Heart left ventricle (tissue), 16 donors: Measurements from ENCODE around the gene NEUROD2. TPM values are rescaled to one million over a fixed set of nuclear protein-coding genes. Genes with fewer than 3 reads are reported as not detected.

ENCODE experiments used
- ATAC-seq, 4 donors: fragments of 200-7000 bp; cut with Tn5 transposase; one replicate each; pipeline ENCODE4 v1.9.1; 2020 to 2022; ENCODE audit warnings: moderate library complexity in 4 of 4, mild to moderate bottlenecking in 3 of 4, moderate number of reproducible peaks in 1 of 4
- DNase-seq, 5 donors: peaks; one replicate each; pipeline ENCODE4 v3.0.0-alpha.2; 2020
- H3K27ac ChIP-seq, 12 donors: fragments of 200-600 bp; sonication (generic) in 4 of 12; one replicate each; pipeline versions ENCODE4 v1.5.0 to v1.8.0; 2016 to 2022; ENCODE audit warnings: mild to moderate bottlenecking in 2 of 12
- H3K27me3 ChIP-seq, 9 donors: fragments of 200-600 bp; sonication (generic) in 2 of 9; one replicate each; pipeline versions ENCODE4 v1.5.1 to v1.8.0; 2016 to 2022; ENCODE audit warnings: mild to moderate bottlenecking in 3 of 9
- H3K36me3 ChIP-seq, 9 donors: fragments of 200-600 bp; sonication (generic) in 2 of 9; one replicate each; pipeline versions ENCODE4 v1.5.0 to v1.8.0; 2018 to 2022; ENCODE audit warnings: mild to moderate bottlenecking in 2 of 9
- H3K4me1 ChIP-seq, 12 donors: fragments of 200-600 bp; sonication (generic) in 4 of 12; one replicate each; pipeline versions ENCODE4 v1.5.0 to v1.8.0; 2016 to 2022; ENCODE audit warnings: mild to moderate bottlenecking in 3 of 12
- H3K4me3 ChIP-seq, 12 donors: fragments of 200-600 bp; sonication (generic) in 4 of 12; one replicate each; pipeline versions ENCODE4 v1.5.0 to v1.8.0; 2017 to 2022; ENCODE audit warnings: mild to moderate bottlenecking in 9 of 12, moderate library complexity in 4 of 12
- H3K9me3 ChIP-seq, 12 donors: fragments of 200-600 bp; sonication (generic) in 4 of 12; one replicate each; pipeline versions ENCODE4 v1.5.0 to v1.8.0; 2016 to 2022; ENCODE audit warnings: mild to moderate bottlenecking in 1 of 12
- POLR2A ChIP-seq, 2 donors: fragments of 450-650 bp; IDR thresholded peaks; one replicate each; pipeline ENCODE4 v1.6.1; 2017; ENCODE audit warnings: antibody characterized with exemption in 2 of 2, mild to moderate bottlenecking in 2 of 2, moderate library complexity in 2 of 2
- WGBS, 4 donors: extraction: QIAGEN DNeasy Blood & Tissue Kit in 2 of 4; methylation state at CpG; one replicate each; pipeline versions ENCODE4 v1.1.5 to v1.1.7; 2013 to 2018; 5-methylcytosine and 5-hydroxymethylcytosine counted together
- intact Hi-C, 10 donors: fragments of 100-400 bp; cut with DNase I; formaldehyde crosslinking; loops; one replicate each; pipeline versions ENCODE4 v1.11.1 to v1.14.2; 2022
- polyA plus RNA-seq, 2 donors: library from polyadenylated mRNA; stranded (reverse); fragments of 200-250 nt; gene quantifications; one replicate each; pipeline ENCODE4 v1.2.3, GENCODE V29; 2013
- total RNA-seq, 9 donors: library from RNA; depleted of rRNA in 2 of 9; stranded (reverse); fragments of >200 nt in 2 of 9; fragmentation: NEBNext Ultra II Directional in 3 of 9; extraction: Animal tissue kit (Norgen Biotek cat#: 25700) in 3 of 9; gene quantifications; one replicate each; pipeline versions ENCODE4 v1.1.0 to v1.2.4, GENCODE V29; 2016 to 2023
- TF ChIP-seq, protein P1 (sequence below), 12 donors: fragments of 200-600 bp; sonication (generic) in 4 of 12; IDR thresholded peaks; one replicate each; pipeline versions ENCODE4 v1.5.0 to v1.8.0; 2018 to 2022; ENCODE audit warnings: antibody characterized with exemption in 12 of 12, mild to moderate bottlenecking in 5 of 12
- donor health status: ischemic (EF 13 %, LVEDD 7.1; RV severe dilation, severe dysfunction).
- donor health status: healthy with polysubstance abuse.
- donor health status: DM: no; HTN: yes; CAD: no.
- donor health status: DM: no; HTN: no; CAD: no.
- donor health status: ischemic (EF 25% LVEDD 6.9; RV normal size, moderate dysfunction).
- donor health status: ischemic (EF 25% LVEDD 5.7; RV mildly dilated, moderate dysfunction).
- donor health status: healthy.
- donor health status: DM: yes; HTN: yes; CAD: no.
- donor health status: ischemic (EF 35%, LVEDD 5.7; RV mildly dilated, moderate dysfunction).
- donor health status: nonischemic (EF 11% LVEDD 7.7; RV severe dilation, severe dysfunction).
- donor health status: DM: yes; HTN: yes; CAD: no.
- donor health status: PGD.
- donor health status: ischemic (EF 29% LVEDD 5.4; RV normal size, mild dysfunction).
- donor health status: nonischemic (EF 23%, LVEDD 6.1; RV moderate dilation, normal function).

Gene NEUROD2
- total and polyA plus RNA-seq, 11 donors, result not detected

DNA sequence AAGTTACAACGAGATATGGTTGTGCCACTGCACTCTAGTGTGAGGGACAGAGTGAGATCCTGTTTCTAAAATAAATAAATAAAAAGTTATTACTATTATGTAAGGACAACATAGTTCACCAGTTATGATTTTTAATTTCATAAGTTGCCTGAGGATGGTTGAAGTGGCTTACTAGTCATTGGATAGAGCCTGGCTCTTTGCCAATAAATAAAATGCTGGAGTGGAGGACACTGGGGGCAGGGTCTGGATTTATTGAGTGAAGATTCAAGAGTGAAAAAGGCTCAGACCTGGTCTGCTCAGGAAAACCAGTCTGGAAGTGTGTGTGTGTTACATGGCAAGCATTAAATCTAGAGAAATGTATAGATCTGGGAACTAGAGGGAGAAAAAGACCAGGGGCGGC lies 31.3 kb upstream of the NEUROD2 start:
- no peaks in the 10 kb centered on the region for H3K27me3 ChIP-seq
- intact Hi-C loops, result loop anchor here in 5 of 10 donors (5.0 kb wide), 3 partner anchors 33 to 113 kb away; partner anchors contain the start of gene MIEN1 (in 1 of the 5)
- no peaks in the 10 kb centered on the region for H3K9me3 ChIP-seq
- H3K4me1 ChIP-seq, result peaks cover 10 to 76% (median 55%) of the 10 kb centered on the region in 12 donors
- no peak for TF ChIP-seq POLR2A (IDR thresholded peaks at IDR 0.05)
- TF ChIP-seq, protein P1, sequence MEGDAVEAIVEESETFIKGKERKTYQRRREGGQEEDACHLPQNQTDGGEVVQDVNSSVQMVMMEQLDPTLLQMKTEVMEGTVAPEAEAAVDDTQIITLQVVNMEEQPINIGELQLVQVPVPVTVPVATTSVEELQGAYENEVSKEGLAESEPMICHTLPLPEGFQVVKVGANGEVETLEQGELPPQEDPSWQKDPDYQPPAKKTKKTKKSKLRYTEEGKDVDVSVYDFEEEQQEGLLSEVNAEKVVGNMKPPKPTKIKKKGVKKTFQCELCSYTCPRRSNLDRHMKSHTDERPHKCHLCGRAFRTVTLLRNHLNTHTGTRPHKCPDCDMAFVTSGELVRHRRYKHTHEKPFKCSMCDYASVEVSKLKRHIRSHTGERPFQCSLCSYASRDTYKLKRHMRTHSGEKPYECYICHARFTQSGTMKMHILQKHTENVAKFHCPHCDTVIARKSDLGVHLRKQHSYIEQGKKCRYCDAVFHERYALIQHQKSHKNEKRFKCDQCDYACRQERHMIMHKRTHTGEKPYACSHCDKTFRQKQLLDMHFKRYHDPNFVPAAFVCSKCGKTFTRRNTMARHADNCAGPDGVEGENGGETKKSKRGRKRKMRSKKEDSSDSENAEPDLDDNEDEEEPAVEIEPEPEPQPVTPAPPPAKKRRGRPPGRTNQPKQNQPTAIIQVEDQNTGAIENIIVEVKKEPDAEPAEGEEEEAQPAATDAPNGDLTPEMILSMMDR (IDR thresholded peaks at IDR 0.05), result no peak
- ATAC-seq, result no peak
- no peak for DNase-seq
- H3K27ac ChIP-seq, result no peak overlapping the region
- no peak overlapping the region for H3K4me3 ChIP-seq
- no peaks in the 10 kb centered on the region for H3K36me3 ChIP-seq
- WGBS, 4 donors, result 74 to 82% (median 79%) methylated on average over 2 of the region's 2 CpGs

- no peaks in the 10 kb centered on the region for H3K9me3 ChIP-seq
- peak overlapping the region in 8 of 12 donors; percentile 72 to 95 (median 87) for H3K4me3 ChIP-seq
- DNase-seq, result no peak
- H3K27me3 ChIP-seq, result no peaks in the 10 kb centered on the region
- TF ChIP-seq, protein P1 (IDR thresholded peaks at IDR 0.05), result no peak
- TF ChIP-seq POLR2A (IDR thresholded peaks at IDR 0.05), result no peak
- no peak for ATAC-seq
- WGBS, 4 donors, result 93 to 95% (median 94%) methylated on average over 7 of the region's 7 CpGs
- H3K4me1 ChIP-seq, result peaks cover 10 to 73% (median 54%) of the 10 kb centered on the region in 12 donors
- intact Hi-C loops, result loop anchor here in 5 of 10 donors (5.0 kb wide), 3 partner anchors 34 to 114 kb away; partner anchors contain the start of gene MIEN1 (in 1 of the 5)
- no peak overlapping the region for H3K27ac ChIP-seq
- no peaks in the 10 kb centered on the region for H3K36me3 ChIP-seq
These were observed 30.6 kb upstream of the NEUROD2 start for GRCh38 chr17:39638317-39638716.

DNA sequence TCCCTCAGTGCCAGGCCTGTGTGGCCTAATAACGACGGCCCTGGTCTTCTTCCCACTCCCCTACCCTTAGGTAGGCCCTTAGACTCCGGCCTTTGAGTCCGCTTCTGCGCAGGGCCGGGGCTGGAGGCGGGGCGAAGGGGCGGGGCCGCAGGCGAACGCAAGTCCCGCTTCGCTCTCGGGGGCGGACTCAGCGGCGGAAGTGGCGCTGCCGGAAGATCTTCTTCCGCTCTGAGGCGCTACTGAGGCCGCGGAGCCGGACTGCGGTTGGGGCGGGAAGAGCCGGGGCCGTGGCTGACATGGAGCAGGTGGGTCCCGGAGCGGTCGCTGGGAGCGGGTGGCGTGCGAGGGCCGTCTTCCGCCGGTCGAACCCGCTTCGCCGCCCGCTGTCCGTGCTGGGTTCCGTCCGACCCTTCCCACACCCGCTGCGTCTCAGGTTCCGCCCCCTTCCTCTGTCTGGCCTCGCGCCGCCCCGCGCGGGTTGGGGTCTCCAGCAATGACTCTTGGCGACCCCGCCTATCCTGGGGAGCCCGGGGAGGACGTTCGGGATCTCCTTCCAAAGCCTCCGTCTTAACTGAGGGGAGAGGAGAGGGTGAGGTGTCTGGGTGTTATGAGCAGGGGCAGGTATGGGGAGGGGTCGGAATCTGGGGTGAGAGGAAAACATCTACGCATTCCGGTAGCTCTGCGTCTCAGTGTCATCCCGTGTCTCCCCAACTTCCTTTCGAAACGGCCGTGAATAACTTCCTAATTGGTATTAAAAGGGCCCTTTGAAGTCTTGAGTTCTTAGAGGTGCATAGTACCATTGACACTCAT lies 29.4 kb upstream of the NEUROD2 start, which contains the start of gene STARD3:
Gene STARD3, plus strand, starts transcription at position 218 of the 810 bp plus-strand sequence. CDS start 16,388 bp downstream, outside the sequence.
- H3K27me3 ChIP-seq, result no peaks in the 10 kb centered on the region
- H3K36me3 ChIP-seq, result no peaks in the 10 kb centered on the region
- TF ChIP-seq, protein P1 (IDR thresholded peaks at IDR 0.05), result peak in 7 of 12 donors; percentile 15 to 52 (median 32)
- peak in 1 of 2 donors; percentile 77 for TF ChIP-seq POLR2A (IDR thresholded peaks at IDR 0.05)
- H3K4me1 ChIP-seq, result peaks cover 10 to 62% (median 48%) of the 10 kb centered on the region in 12 donors
- ATAC-seq (peak; percentile 90 to 97 (median 96)), DNase-seq (peak; percentile 94 to 97 (median 95))
- H3K27ac ChIP-seq, result peak within 1 kb of the TSS; percentile 74 to 96 (median 92)
- peak within 1 kb of the TSS; percentile 56 to 95 (median 82) for H3K4me3 ChIP-seq
- no peaks in the 10 kb centered on the region for H3K9me3 ChIP-seq
- intact Hi-C loops, result loop anchor here in 5 of 10 donors (5.0 kb wide), 3 partner anchors 35 to 115 kb away; partner anchors contain the start of gene MIEN1 (in 1 of the 5)
- 0 to 1% (median 1%) methylated on average over 60 to 69 of the region's 69 CpGs for WGBS, 4 donors

- Histone ChIP-seq H3K27ac (peak overlapping the region; percentile 74 to 96 (median 92)), H3K9me3 (no peaks in the 10 kb centered on the region), H3K36me3 (no peaks in the 10 kb centered on the region), H3K4me3 (peak overlapping the region; percentile 56 to 95 (median 82)), H3K4me1 (peaks cover 10 to 56% (median 45%) of the 10 kb centered on the region in 12 donors), H3K27me3 (peaks cover 0 to 4% (median 0%) of the 10 kb centered on the region in 9 donors)
- DNase-seq, result no peak
- intact Hi-C loops, result loop anchor here in 5 of 10 donors (5.0 kb wide), 3 partner anchors 36 to 116 kb away; partner anchors contain the start of gene MIEN1 (in 1 of the 5)
- ATAC-seq, result peak in 2 of 4 donors; percentile 7 to 16
- TF ChIP-seq, protein P1 (IDR thresholded peaks at IDR 0.05), result no peak
- no peak for TF ChIP-seq POLR2A (IDR thresholded peaks at IDR 0.05)
- WGBS, 4 donors, result 28 to 34% (median 32%) methylated on average over 6 of the region's 6 CpGs
These were observed 28.8 kb upstream of the NEUROD2 start for GRCh38 chr17:39636587-39636926.
